HCT116 (cell line): ENCODE measurements around the gene TRMT2A.

Source experiments
- POLR2AphosphoS5 ChIP-seq: IDR thresholded peaks from 2 replicates; pipeline ENCODE4 v1.6.1; 2011; ENCODE audit warnings: mild to moderate bottlenecking, low read depth, low read length, moderate library complexity
- RAD21 ChIP-seq: IDR thresholded peaks from 2 replicates; pipeline ENCODE4 v1.6.1; 2012; ENCODE audit warnings: low read depth, mild to moderate bottlenecking
- SIN3A ChIP-seq: IDR thresholded peaks from 2 replicates; pipeline ENCODE4 v1.6.1; 2012; ENCODE audit warnings: low read depth
- SP1 ChIP-seq: IDR thresholded peaks from 2 replicates; pipeline ENCODE4 v1.6.1; 2012; ENCODE audit warnings: low read depth
- TCF7L2 ChIP-seq: IDR thresholded peaks from 2 replicates; pipeline ENCODE4 v1.7.0; 2011; ENCODE audit warnings: borderline replicate concordance, inconsistent platforms; ENCODE audit not compliant: insufficient read depth, insufficient read length; ENCODE audit errors: extremely low read depth
- TF ChIP-seq, protein P1 (sequence below), 3 experiments: fragments of 200-600 bp in 1 of 3; sonication (generic) in 1 of 3; IDR thresholded peaks in 2 of 3; conservative IDR thresholded peaks in 1 of 3; 2 replicates each; pipeline ENCODE4 v1.5.1; 2012 to 2017; ENCODE audit warnings: low read depth in 2 of 3, low read length in 2 of 3, antibody characterized with exemption in 1 of 3, borderline replicate concordance in 1 of 3, control low read depth in 1 of 3, mild to moderate bottlenecking in 1 of 3, mixed read lengths in 1 of 3, mixed run types in 1 of 3, moderate library complexity in 1 of 3; ENCODE audit not compliant: insufficient read depth in 1 of 3
- TF ChIP-seq, protein P2 (sequence below): IDR thresholded peaks from 2 replicates; pipeline ENCODE4 v1.6.1; 2012

- TF ChIP-seq POLR2AphosphoS5 (no peak), RAD21 (no peak), SP1 (no peak), SIN3A (no peak), TCF7L2 (no peak)
- TF ChIP-seq, protein P1, sequence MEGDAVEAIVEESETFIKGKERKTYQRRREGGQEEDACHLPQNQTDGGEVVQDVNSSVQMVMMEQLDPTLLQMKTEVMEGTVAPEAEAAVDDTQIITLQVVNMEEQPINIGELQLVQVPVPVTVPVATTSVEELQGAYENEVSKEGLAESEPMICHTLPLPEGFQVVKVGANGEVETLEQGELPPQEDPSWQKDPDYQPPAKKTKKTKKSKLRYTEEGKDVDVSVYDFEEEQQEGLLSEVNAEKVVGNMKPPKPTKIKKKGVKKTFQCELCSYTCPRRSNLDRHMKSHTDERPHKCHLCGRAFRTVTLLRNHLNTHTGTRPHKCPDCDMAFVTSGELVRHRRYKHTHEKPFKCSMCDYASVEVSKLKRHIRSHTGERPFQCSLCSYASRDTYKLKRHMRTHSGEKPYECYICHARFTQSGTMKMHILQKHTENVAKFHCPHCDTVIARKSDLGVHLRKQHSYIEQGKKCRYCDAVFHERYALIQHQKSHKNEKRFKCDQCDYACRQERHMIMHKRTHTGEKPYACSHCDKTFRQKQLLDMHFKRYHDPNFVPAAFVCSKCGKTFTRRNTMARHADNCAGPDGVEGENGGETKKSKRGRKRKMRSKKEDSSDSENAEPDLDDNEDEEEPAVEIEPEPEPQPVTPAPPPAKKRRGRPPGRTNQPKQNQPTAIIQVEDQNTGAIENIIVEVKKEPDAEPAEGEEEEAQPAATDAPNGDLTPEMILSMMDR (IDR thresholded peaks at IDR 0.05 in 2 of 3, conservative IDR thresholded peaks at IDR 0.05 in 1 of 3; ENCODE audit: borderline replicate concordance in 1 of 3, insufficient read depth in 1 of 3, low read depth in 2 of 3, low read length in 2 of 3), result no peak
- TF ChIP-seq, protein P2, sequence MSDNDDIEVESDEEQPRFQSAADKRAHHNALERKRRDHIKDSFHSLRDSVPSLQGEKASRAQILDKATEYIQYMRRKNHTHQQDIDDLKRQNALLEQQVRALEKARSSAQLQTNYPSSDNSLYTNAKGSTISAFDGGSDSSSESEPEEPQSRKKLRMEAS, result no peak
These were observed 48.4 kb upstream of the TRMT2A start for GRCh38 chr22:20165421-20165820.
